HG03521 (cell line): ENCODE measurements around the gene TOR1B.
"Not testable (repeated sequence)": the region's sequence is repeated elsewhere in the genome, so short reads cannot be mapped to it uniquely, and the experiment has no call there.

Source experiments
- ATAC-seq: cut with Tn5 transposase; IDR thresholded peaks from one replicate; pipeline ENCODE4 v1.9.1; 2021; ENCODE audit warnings: mild to moderate bottlenecking, moderate library complexity; ENCODE audit not compliant: unreplicated experiment

TOR1B gene

DNA sequence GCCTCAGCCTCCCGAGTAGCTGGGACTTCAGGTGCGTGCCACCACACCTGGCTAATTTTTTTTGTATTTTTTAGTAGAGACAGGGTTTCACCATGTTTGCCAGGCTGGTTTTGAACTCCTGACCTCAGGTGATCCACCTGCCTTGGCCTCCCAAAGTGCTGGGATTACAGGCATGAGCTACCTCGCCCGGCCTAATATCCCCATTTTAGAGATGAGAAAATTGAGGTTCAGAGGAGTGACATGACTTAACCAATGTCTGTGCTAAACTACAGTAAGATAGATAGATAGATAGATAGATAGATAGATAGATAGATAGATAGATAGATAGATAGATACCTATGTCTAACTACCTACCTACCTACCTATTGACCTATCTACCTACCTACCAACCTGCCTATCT lies 26.9 kb upstream of the TOR1B start:
- not testable (repeated sequence) for ATAC-seq

GRCh38 chr9:129776566-129776937 lies 26.4 kb upstream of the TOR1B start:
- no peak for ATAC-seq

DNA sequence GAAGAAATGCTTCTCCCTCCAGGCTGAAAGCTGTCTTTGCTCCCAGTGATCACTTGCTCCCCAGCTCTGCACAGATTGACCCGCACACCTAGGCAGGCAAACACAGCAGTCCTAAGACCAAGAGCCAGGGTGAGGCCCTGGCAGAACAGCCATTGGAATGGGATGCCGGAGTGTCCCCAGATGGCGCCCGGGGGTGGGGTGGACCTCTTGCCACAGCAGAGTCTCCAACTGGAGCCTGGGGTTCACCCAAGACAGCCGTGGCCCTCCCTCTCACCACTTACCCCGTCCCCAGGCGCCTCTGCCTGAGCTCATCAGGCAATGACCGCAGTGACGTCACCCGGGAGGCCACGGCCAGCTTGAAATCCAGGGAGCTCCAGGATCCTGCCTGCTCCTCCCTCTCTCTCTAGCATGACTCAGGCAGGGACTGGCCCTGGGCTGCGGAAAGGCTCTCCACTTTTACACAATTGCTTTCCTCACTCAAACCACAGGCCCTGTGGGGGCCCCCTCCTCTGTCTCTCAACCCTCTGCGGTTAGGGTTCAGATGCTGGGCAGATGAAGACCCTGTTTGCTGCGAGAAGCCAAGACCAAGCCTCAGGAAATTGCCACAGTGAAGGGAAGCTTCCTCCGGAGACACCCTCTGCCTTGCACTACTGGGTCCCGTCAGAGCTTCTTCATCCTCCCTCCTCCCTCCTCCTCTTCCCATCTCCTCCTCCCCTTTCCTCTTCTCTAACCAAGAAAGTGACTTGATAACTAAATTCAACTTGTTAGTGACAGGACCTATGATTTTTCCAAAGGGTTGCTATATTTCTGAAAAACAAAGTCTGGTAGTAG lies 25.8 kb upstream of the TOR1B start:
- no peak for ATAC-seq

DNA sequence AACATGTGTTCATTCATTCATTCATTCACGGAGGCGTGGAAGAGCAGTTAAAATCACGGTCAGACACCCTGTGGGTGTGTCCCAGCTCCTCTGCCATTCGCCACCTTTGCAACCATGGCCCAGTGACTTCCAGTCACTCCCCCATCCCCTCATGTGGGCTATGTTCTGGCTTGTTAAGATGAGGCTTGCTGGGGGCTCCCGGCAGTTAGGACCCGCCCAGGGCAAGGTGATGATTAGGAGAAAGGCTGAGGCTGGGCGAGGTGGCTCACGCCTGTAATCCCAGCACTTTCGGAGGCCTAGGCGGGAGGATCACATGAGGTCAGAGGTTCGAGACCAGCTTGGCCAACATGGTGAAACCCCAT lies 25.2 kb upstream of the TOR1B start:
- no peak for ATAC-seq

DNA sequence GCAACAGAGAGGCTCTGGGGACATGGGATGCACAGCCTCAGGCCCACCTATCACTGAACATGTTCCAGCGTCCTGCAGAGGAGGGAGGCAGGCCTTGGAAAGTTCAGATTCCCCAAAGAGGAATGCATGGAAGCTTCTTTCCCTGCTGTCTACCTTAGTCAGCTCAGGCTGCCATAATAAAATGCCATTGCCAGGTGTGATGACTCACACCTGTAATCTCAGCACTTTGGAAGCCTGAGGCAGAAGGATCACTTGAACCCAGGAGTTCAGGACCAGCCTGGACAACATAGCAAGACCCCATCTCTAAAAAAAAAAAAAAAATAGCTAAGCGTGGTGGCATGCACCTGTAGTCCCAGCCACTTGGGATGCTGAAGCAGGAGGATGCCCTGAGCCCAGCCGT lies 24.5 kb upstream of the TOR1B start:
- no peak for ATAC-seq

GRCh38 chr9:129779560-129780190 lies 23.3 kb upstream of the TOR1B start:
- ATAC-seq, result no peak

DNA sequence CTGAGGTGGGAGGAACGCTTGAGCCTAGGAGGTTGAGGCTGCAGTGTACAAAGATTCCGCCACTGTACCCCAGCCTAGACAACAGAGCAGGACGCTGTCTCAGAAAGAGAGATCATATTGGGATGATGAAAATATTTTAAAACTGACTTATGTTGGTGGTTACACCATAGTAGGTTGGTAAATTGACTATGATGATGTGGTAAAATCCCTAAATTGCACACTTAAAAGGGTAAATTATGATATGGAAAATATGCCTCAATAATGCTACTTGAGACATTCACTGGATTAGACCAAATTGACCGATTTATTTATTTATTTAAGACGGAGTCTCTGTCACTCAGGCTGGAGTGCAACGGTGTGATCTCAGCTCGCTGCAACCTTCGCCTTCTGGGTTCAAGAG lies 21.9 kb upstream of the TOR1B start:
- no peak for ATAC-seq

DNA sequence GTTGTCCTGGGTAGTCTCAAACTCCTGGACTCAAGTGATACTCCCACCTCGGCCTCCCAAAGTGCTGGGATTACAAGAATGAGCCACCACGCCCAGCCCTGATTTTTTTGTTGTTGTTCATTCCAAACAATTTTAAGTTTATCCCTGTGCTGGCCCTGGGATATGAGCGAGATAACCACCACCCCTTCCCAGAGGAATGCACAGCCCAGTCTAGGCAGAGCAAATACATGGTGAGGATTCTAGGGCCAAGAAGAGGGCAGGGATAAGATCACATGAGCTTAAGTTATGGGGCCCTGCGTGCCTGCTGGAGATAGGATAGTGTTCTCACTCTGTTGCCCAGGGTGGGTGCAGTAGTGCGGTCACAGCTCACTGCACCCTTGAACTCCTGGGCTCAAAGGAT lies 21.0 kb upstream of the TOR1B start:
- no peak for ATAC-seq

- ATAC-seq, result no peak
These were observed 19.2 kb upstream of the TOR1B start for GRCh38 chr9:129783516-129784361.

GRCh38 chr9:129784970-129785369 lies 18.0 kb upstream of the TOR1B start:
- not testable (repeated sequence) for ATAC-seq

DNA sequence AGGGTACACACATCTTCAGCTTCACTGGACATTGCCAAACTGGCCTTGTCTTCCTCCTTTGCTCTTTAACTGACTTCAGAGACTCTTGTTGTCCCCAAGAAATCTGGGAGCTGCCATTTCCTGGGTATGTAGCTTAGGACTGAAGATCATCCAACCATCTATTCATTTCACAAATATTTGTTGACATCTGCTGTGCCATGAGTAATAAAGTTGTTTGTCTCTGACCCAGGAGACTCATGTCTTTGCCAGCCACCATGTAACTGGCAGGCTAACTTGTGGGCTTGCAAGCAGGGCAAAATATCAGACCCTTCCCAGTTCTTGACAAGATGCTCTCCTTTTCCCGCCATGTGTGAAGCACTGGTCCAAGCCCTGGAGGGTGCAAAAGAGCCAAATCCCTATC lies 17.1 kb upstream of the TOR1B start:
- no peak for ATAC-seq

- ATAC-seq, result no peak
These were observed 16.5 kb upstream of the TOR1B start for GRCh38 chr9:129786481-129786880.

- no peak for ATAC-seq
These were observed 8.4 kb upstream of the TOR1B start for GRCh38 chr9:129794549-129794948.

GRCh38 chr9:129796029-129796428 lies 7.0 kb upstream of the TOR1B start:
- ATAC-seq, result not testable (repeated sequence)

GRCh38 chr9:129798973-129799372 lies 4.0 kb upstream of the TOR1B start:
- ATAC-seq, result no peak

GRCh38 chr9:129801504-129801903 lies 1.5 kb upstream of the TOR1B start:
- no peak for ATAC-seq

DNA sequence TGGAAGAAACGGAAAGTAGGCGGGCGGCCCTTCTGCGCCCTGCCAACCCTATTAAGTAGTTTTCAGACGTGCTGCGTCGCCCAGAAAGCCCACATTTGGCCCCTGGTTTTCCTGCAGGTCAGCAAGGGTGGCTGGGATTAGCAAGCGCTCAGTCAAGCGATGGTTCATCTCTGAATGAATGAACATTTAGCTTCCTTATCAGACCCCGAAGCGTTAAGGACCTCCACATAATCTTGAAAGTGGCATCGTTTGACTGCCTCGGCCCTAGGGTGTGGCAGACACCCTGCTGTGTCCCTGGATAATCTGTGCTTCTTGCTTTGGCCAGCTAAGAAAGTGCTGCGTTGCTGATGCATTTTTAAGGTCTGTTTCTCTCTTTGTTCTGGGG lies 684 bp downstream of the TOR1B start:
- no peak for ATAC-seq

GRCh38 chr9:129806061-129806460 lies 3.1 kb downstream of the TOR1B start:
- no peak for ATAC-seq

- ATAC-seq, result no peak
These were observed 6.4 kb downstream of the TOR1B start for GRCh38 chr9:129809346-129809745.

GRCh38 chr9:129810116-129810515 lies 7.1 kb downstream of the TOR1B start:
- ATAC-seq, result no peak

GRCh38 chr9:129810788-129811187 lies 7.8 kb downstream of the TOR1B start:
- no peak for ATAC-seq

DNA sequence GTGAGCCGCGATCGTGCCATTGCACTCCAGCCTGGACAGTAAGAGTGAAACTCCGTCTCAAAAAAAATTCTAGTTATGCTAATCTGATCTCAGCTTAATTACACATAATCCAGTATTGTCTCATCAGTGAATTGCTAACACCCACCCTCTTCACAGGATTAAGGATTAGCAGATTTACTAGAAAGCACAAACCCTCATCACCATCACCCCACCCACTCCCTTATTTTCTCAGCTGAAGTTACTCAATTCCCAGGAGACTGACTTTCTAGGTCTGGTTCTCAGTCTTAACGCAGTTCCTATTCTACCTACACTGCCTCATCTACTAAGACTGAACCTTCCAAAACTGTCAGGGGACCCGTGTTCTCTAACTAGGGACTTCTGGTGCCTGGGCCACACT lies 9.0 kb downstream of the TOR1B start:
- ATAC-seq, result no peak
